ENCODE results near the gene IFNA6.

Gene IFNA6

GRCh38 chr9:21348430-21348970 is 2.2 kb downstream of the IFNA6 start:
- no peak for DNase-seq (ENCODE audit: extremely low read depth, low read depth)
- no peak for TF ChIP-seq CTCF (IDR thresholded peaks at IDR 0.05; ENCODE audit: low read depth, low read length, missing control alignments)
- no peak overlapping the region for H3K4me3 ChIP-seq (replicated peaks; ENCODE audit: low read depth, low read length)

- TF ChIP-seq CTCF (IDR thresholded peaks at IDR 0.05; ENCODE audit: low read depth, low read length, missing control alignments), result no peak
- DNase-seq (ENCODE audit: extremely low read depth, low read depth), result no peak
- H3K4me3 ChIP-seq (replicated peaks; ENCODE audit: low read depth, low read length), result no peak overlapping the region
These were observed 10.0 kb downstream of the IFNA6 start for GRCh38 chr9:21340735-21341134.

GRCh38 chr9:21336457-21336856 is 14.2 kb downstream of the IFNA6 start:
- TF ChIP-seq CTCF (IDR thresholded peaks at IDR 0.05; ENCODE audit: low read depth, low read length, missing control alignments), result no peak
- H3K4me3 ChIP-seq (replicated peaks; ENCODE audit: low read depth, low read length), result no peak overlapping the region
- DNase-seq (ENCODE audit: extremely low read depth, low read depth), result no peak

GRCh38 chr9:21334701-21335632 is 15.7 kb downstream of the IFNA6 start, which contains the start of gene KLHL9:
KLHL9 (minus strand) TSS chr9:21335404; CDS start chr9:21334859, 545 bp downstream.
- TF ChIP-seq CTCF (IDR thresholded peaks at IDR 0.05; ENCODE audit: low read depth, low read length, missing control alignments), result no peak
- peak; percentile 66 for DNase-seq (ENCODE audit: extremely low read depth, low read depth)
- peak within 1 kb of the TSS; percentile 79 for H3K4me3 ChIP-seq (replicated peaks; ENCODE audit: low read depth, low read length)

- DNase-seq (ENCODE audit: extremely low read depth, low read depth), result no peak
- peak overlapping the region; percentile 79; the same call in 1 of the 2 replicates for H3K4me3 ChIP-seq (replicated peaks; ENCODE audit: low read depth, low read length)
- no peak for TF ChIP-seq CTCF (IDR thresholded peaks at IDR 0.05; ENCODE audit: low read depth, low read length, missing control alignments)
These were observed 17.5 kb downstream of the IFNA6 start for GRCh38 chr9:21333226-21333625.

GRCh38 chr9:21331676-21332402 is 18.8 kb downstream of the IFNA6 start:
- peak overlapping the region; percentile 1; the same call in 1 of the 2 replicates for H3K4me3 ChIP-seq (replicated peaks; ENCODE audit: low read depth, low read length)
- TF ChIP-seq CTCF (IDR thresholded peaks at IDR 0.05; ENCODE audit: low read depth, low read length, missing control alignments), result no peak

More at GRCh38 chr9:21331676-21332402, 18.8 kb downstream of the IFNA6 start:
- no peak for DNase-seq (ENCODE audit: extremely low read depth, low read depth)
